SK-N-SH (cell line): Measurements from ENCODE around the gene C19orf33. TPM values are rescaled to one million over a fixed set of nuclear protein-coding genes. Genes with fewer than 3 reads are reported as not detected.

Experiments
- CTCF ChIA-PET: fragments of 300-600, 350-600 bp; formaldehyde crosslinking; extraction: SDS; loops from one replicate; lab custom pipeline; 2021; lab: Yijun Ruan, JAX
- POLR2A ChIA-PET: fragments of 350-600 bp; sonication (Branson Sonifier 250); formaldehyde crosslinking; extraction: SDS; loops from one replicate; lab custom pipeline; 2020; ENCODE audit warnings: antibody characterized with exemption, inconsistent platforms; lab: Yijun Ruan, JAX
- DNase-seq: peaks from one replicate; pipeline ENCODE4 v3.0.0; 2012
- H2AFZ ChIP-seq: fragments of 200-600 bp; sonication (generic); 2 replicates; pipeline ENCODE4 v1.8.1; 2016; ENCODE audit warnings: antibody characterized with exemption, mild to moderate bottlenecking, low read depth
- H3F3A ChIP-seq: fragments of 200-600 bp; sonication (generic); replicated peaks from 2 replicates; pipeline ENCODE3; 2016; ENCODE audit warnings: antibody characterized with exemption, mild to moderate bottlenecking; ENCODE audit not compliant: insufficient read depth
- H3K27ac ChIP-seq, 2 experiments: fragments of 200-500 bp in 1 of 2; fragments of 200-600 bp in 1 of 2; sonication (Bioruptor generic) in 1 of 2; sonication (generic), shearing (Covaris generic) in 1 of 2; 2 replicates each; pipeline versions ENCODE4 v1.5.1 to v1.6.1; 2014 to 2016; ENCODE audit warnings: low read depth in 2 of 2, inconsistent platforms in 1 of 2, low read length in 1 of 2, mild to moderate bottlenecking in 1 of 2, mixed read lengths in 1 of 2
- H3K27me3 ChIP-seq: fragments of 200-600 bp; sonication (generic), shearing (Covaris generic); 2 replicates; pipeline ENCODE4 v1.6.1; 2016; ENCODE audit warnings: mixed run types; ENCODE audit not compliant: insufficient read depth
- H3K36me3 ChIP-seq, 2 experiments: fragments of 200-500 bp in 1 of 2; fragments of 200-600 bp in 1 of 2; sonication (Bioruptor generic) in 1 of 2; sonication (generic) in 1 of 2; replicated peaks in 1 of 2; 2 replicates each; pipeline versions ENCODE3 to v1.5.1; 2014 to 2016; ENCODE audit warnings: low read length in 1 of 2, mild to moderate bottlenecking in 1 of 2; ENCODE audit not compliant: insufficient read depth in 2 of 2, control insufficient read depth in 1 of 2
- H3K4me1 ChIP-seq, 2 experiments: fragments of 200-500 bp in 1 of 2; fragments of 200-600 bp in 1 of 2; sonication (Bioruptor generic) in 1 of 2; sonication (generic), shearing (Covaris generic) in 1 of 2; 2 replicates each; pipeline versions ENCODE4 v1.5.1 to v1.6.1; 2014 to 2016; ENCODE audit warnings: low read depth in 1 of 2, low read length in 1 of 2, mixed run types in 1 of 2; ENCODE audit not compliant: insufficient read depth in 2 of 2, control insufficient read depth in 1 of 2
- H3K4me2 ChIP-seq: fragments of 200-600 bp; sonication (generic), shearing (Covaris generic); 2 replicates; pipeline ENCODE4 v1.6.1; 2017; ENCODE audit warnings: mixed run types
- H3K4me3 ChIP-seq, 2 experiments: fragments of 200-500 bp in 1 of 2; fragments of 200-600 bp in 1 of 2; sonication (Bioruptor generic) in 1 of 2; sonication (generic), shearing (Covaris generic) in 1 of 2; 2 replicates each; pipeline versions ENCODE4 v1.5.1 to v1.8.1; 2014 to 2016; ENCODE audit warnings: low read depth in 2 of 2, inconsistent platforms in 1 of 2, low read length in 1 of 2, mild to moderate bottlenecking in 1 of 2, mixed read lengths in 1 of 2, moderate library complexity in 1 of 2
- H3K79me2 ChIP-seq: fragments of 200-600 bp; sonication (generic); 2 replicates; pipeline ENCODE4 v1.8.1; 2017; ENCODE audit warnings: mild to moderate bottlenecking; ENCODE audit not compliant: insufficient read depth
- H3K9ac ChIP-seq: fragments of 200-600 bp; sonication (generic); 2 replicates; pipeline ENCODE4 v1.6.1; 2017; ENCODE audit warnings: mixed run types
- H3K9me2 ChIP-seq: fragments of 200-600 bp; sonication (generic); 2 replicates; pipeline ENCODE4 v1.6.1; 2017; ENCODE audit warnings: mixed run types
- H3K9me3 ChIP-seq: fragments of 200-600 bp; sonication (generic); 2 replicates; pipeline ENCODE4 v1.6.1; 2017; ENCODE audit warnings: mixed run types, mild to moderate bottlenecking, moderate library complexity
- H4K20me1 ChIP-seq: fragments of 200-600 bp; sonication (generic); 2 replicates; pipeline ENCODE4 v1.6.1; 2017; ENCODE audit warnings: mild to moderate bottlenecking, mixed run types; ENCODE audit not compliant: insufficient read depth
- CHD2 ChIP-seq: fragments of 150-350 bp; IDR thresholded peaks from 2 replicates; pipeline ENCODE4 v1.6.1; 2018; ENCODE audit warnings: low read length; ENCODE audit not compliant: partially characterized antibody
- MXI1 ChIP-seq: IDR thresholded peaks from 2 replicates; pipeline ENCODE4 v1.6.1; 2012; ENCODE audit warnings: mild to moderate bottlenecking, low read depth, low read length, improper control_type of control experiment
- POLR2AphosphoS5 ChIP-seq: IDR thresholded peaks from 2 replicates; pipeline ENCODE4 v1.6.1; 2012; ENCODE audit warnings: low read depth, low read length
- RXRA ChIP-seq: IDR thresholded peaks from 2 replicates; pipeline ENCODE4 v1.4.0; 2012; ENCODE audit warnings: low read depth, mild to moderate bottlenecking, borderline replicate concordance
- TEAD4 ChIP-seq: IDR thresholded peaks from 2 replicates; pipeline ENCODE4 v1.4.0; 2012; ENCODE audit warnings: mild to moderate bottlenecking, borderline replicate concordance; ENCODE audit not compliant: insufficient read depth
- YY1 ChIP-seq: IDR thresholded peaks from 2 replicates; pipeline ENCODE4 v1.4.0; 2012; ENCODE audit warnings: low read depth, mild to moderate bottlenecking
- WGBS: methylation state at CpG from one replicate; pipeline ENCODE4 v1.1.6; 2017; ENCODE audit warnings: low lambda C conversion rate; 5-methylcytosine and 5-hydroxymethylcytosine counted together
- polyA plus RNA-seq, 3 experiments: library from polyadenylated mRNA; depleted of rRNA; stranded (reverse); fragments of >200 nt; gene quantifications; 2 replicates each; pipeline ENCODE4 v1.2.3, GENCODE V29; 2012
- TF ChIP-seq, protein P1 (sequence below): fragments of 200-600 bp; sonication (generic); IDR thresholded peaks from 2 replicates; pipeline ENCODE4 v1.6.1; 2017; ENCODE audit warnings: antibody characterized with exemption, mild to moderate bottlenecking, moderate library complexity
- TF ChIP-seq, protein P2 (sequence below): fragments of 150-350 bp; IDR thresholded peaks from 2 replicates; pipeline ENCODE4 v1.6.1; 2016; ENCODE audit warnings: mild to moderate bottlenecking, low read depth, low read length

Gene C19orf33
- polyA plus RNA-seq, 1 of the 3 experiments (the other 2 are of a cell fraction): not detected

DNA sequence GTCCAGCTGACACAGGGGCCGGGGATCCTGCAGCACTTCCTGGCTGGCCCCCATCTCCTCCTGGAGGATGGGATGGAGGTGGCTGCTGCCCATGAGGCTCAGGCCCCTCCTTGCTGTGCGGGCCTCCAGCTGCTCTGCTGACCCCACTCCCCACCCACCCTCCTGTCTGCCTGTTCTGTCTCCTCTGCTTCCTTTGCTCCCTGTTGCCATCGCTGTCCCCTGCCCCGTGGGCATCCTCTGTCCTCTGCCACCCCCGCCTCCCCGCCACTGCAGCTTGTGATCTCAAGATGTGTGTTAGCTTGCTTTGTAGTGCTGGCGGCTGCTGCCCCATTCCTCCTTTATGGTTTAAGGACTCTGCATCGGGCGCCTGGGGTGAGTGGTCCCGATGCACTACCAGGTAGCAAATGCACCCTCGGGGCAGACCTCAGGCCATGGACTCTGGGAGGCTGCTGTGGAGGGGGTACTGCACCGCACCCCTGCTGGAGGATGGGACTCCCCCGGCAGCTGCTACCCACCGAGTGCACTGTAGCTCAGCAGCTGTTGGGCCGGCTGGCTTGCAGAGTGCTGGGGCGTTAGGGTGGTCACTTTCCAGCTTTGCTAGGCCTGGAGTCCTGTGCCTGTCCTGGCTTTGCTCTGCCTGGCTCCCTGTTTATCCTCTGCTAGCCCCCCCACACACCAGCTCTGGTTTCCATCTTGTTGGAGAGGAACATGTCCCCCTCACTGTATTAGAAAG lies 15.8 kb upstream of the C19orf33 start:
- Histone ChIP-seq H3K27ac (peak overlapping the region in 1 of 2 experiments; percentile 77; a peak in 2 of 4 replicates), H2AFZ (no peak overlapping the region), H3K4me2 (no peak overlapping the region), H3K79me2 (no peaks in the 10 kb centered on the region), H3K36me3 (no peaks in the 10 kb centered on the region), H3F3A (no peaks in the 10 kb centered on the region), H3K4me3 (no peak overlapping the region), H3K27me3 (no peaks in the 10 kb centered on the region), H3K4me1 (peaks cover 0 to 17% of the 10 kb centered on the region in 2 experiments; a peak in 1 of 4 replicates), H3K9me3 (no peaks in the 10 kb centered on the region)
- WGBS: 53% methylated on average over 8 of the region's 16 CpGs
- CTCF ChIA-PET: interaction anchor here (1.1 to 1.5 kb wide), 2 partner anchors 44 to 386 kb away, joined by 3 to 4 read pairs; no protein-coding TSS in a partner anchor
- no peak for TF ChIP-seq POLR2AphosphoS5
- TF ChIP-seq, protein P1, sequence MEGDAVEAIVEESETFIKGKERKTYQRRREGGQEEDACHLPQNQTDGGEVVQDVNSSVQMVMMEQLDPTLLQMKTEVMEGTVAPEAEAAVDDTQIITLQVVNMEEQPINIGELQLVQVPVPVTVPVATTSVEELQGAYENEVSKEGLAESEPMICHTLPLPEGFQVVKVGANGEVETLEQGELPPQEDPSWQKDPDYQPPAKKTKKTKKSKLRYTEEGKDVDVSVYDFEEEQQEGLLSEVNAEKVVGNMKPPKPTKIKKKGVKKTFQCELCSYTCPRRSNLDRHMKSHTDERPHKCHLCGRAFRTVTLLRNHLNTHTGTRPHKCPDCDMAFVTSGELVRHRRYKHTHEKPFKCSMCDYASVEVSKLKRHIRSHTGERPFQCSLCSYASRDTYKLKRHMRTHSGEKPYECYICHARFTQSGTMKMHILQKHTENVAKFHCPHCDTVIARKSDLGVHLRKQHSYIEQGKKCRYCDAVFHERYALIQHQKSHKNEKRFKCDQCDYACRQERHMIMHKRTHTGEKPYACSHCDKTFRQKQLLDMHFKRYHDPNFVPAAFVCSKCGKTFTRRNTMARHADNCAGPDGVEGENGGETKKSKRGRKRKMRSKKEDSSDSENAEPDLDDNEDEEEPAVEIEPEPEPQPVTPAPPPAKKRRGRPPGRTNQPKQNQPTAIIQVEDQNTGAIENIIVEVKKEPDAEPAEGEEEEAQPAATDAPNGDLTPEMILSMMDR: no peak
- no peak for TF ChIP-seq CHD2
- TF ChIP-seq TEAD4: no peak
- no peak for TF ChIP-seq YY1
- TF ChIP-seq, all 33 proteins: peak for 0
- Histone ChIP-seq H3K9me2 (no peaks in the 10 kb centered on the region), H3K9ac (no peak overlapping the region), H4K20me1 (no peaks in the 10 kb centered on the region)
- POLR2A ChIA-PET: no interaction called here
- peak; percentile 76 for DNase-seq

DNA sequence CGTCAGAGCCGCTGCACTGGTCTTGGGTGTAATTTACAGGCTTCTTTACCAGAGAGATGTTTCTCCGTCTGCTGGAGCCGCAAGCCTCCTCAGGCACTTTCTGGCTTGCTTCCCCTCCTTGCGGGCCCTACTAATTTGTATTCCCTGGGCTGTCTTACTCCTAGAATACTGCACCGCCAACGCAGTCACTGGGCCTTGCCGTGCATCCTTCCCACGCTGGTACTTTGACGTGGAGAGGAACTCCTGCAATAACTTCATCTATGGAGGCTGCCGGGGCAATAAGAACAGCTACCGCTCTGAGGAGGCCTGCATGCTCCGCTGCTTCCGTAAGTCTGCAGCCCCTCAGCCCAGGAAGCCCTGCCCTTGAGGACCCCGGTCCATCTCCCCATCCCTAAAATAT lies 14.1 kb upstream of the C19orf33 start:
- H3K9me2 ChIP-seq: no peaks in the 10 kb centered on the region
- H3K4me1 ChIP-seq: peaks cover 0 to 17% of the 10 kb centered on the region in 2 experiments; a peak in 1 of 4 replicates
- no peak overlapping the region for H3K9ac ChIP-seq
- POLR2A ChIA-PET: no interaction called here
- 98% methylated on average over 13 of the region's 15 CpGs for WGBS
- TF ChIP-seq MXI1 (no peak), RXRA (no peak)
- TF ChIP-seq, protein P2, sequence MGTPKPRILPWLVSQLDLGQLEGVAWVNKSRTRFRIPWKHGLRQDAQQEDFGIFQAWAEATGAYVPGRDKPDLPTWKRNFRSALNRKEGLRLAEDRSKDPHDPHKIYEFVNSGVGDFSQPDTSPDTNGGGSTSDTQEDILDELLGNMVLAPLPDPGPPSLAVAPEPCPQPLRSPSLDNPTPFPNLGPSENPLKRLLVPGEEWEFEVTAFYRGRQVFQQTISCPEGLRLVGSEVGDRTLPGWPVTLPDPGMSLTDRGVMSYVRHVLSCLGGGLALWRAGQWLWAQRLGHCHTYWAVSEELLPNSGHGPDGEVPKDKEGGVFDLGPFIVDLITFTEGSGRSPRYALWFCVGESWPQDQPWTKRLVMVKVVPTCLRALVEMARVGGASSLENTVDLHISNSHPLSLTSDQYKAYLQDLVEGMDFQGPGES: no peak
- no peaks in the 10 kb centered on the region for H3K36me3 ChIP-seq
- no peaks in the 10 kb centered on the region for H3K27me3 ChIP-seq
- H3K27ac ChIP-seq: no peak overlapping the region
- H3K4me2 ChIP-seq: no peak overlapping the region
- H3K9me3 ChIP-seq: no peaks in the 10 kb centered on the region
- H3K79me2 ChIP-seq: no peaks in the 10 kb centered on the region
- H2AFZ ChIP-seq: no peak overlapping the region
- H4K20me1 ChIP-seq: no peaks in the 10 kb centered on the region
- CTCF ChIA-PET: no interaction called here
- no peaks in the 10 kb centered on the region for H3F3A ChIP-seq
- DNase-seq: no peak
- H3K4me3 ChIP-seq: no peak overlapping the region
